ENCODE measurements around the gene CDHR3. TPM values are rescaled to one million over a fixed set of nuclear protein-coding genes. Genes with fewer than 3 reads are reported as not detected.

CDHR3 gene
- total and polyA plus RNA-seq, 4 experiments from 2014 or later = 1.3 to 12.1 (median 6.7) TPM

- no peak overlapping the region for H3K4me3 ChIP-seq (ENCODE audit: low read length in 2 of 2)
- DNase-seq = no peak
- Mint-ChIP-seq H3K4me3 (no peak overlapping the region), H3K36me3 (no peaks in the 10 kb centered on the region), H3K27ac (peak overlapping the region in 1 of 7 donors; percentile 5), H3K9me3 (no peaks in the 10 kb centered on the region), H3K4me1 (peaks cover 20 to 46% (median 30%) of the 10 kb centered on the region in 4 donors), H3K27me3 (no peaks in the 10 kb centered on the region)
- no peaks in the 10 kb centered on the region for H3K27me3 ChIP-seq (ENCODE audit: insufficient read depth, low read length)
- intact Hi-C loops (cut with micrococcal nuclease) = no loop called here
- CTCF ChIA-PET (ENCODE audit: partially characterized antibody) = interaction anchor here (0.7 to 1.9 kb wide), 2 partner anchors 48 to 77 kb away, joined by 3 to 7 read pairs; no protein-coding TSS in a partner anchor
- peaks cover 26% of the 10 kb centered on the region for H3K4me1 ChIP-seq (ENCODE audit: insufficient read depth, low read length)
- no peaks in the 10 kb centered on the region for H3K36me3 ChIP-seq (ENCODE audit: insufficient read depth, low read length)
- no peaks in the 10 kb centered on the region for H3K9me3 ChIP-seq (ENCODE audit: control insufficient read depth in 1 of 2, low read length in 2 of 2)
- H3K27ac ChIP-seq (ENCODE audit: low read depth, low read length) = no peak overlapping the region
- POLR2A ChIA-PET (ENCODE audit: partially characterized antibody) = no interaction called here
Measured at GRCh38 chr7:106076537-106076936, 113.5 kb downstream of the CDHR3 start.

- Mint-ChIP-seq H3K27ac (no peak overlapping the region), H3K4me1 (peaks cover 4 to 18% (median 8%) of the 10 kb centered on the region in 4 donors), H3K36me3 (no peaks in the 10 kb centered on the region), H3K9me3 (no peaks in the 10 kb centered on the region), H3K27me3 (no peaks in the 10 kb centered on the region), H3K4me3 (no peak overlapping the region)
- Histone ChIP-seq H3K4me3 (ENCODE audit: low read length in 2 of 2) (no peak overlapping the region), H3K27ac (ENCODE audit: low read depth, low read length) (no peak overlapping the region), H3K4me1 (ENCODE audit: insufficient read depth, low read length) (no peaks in the 10 kb centered on the region), H3K36me3 (ENCODE audit: insufficient read depth, low read length) (no peaks in the 10 kb centered on the region), H3K9me3 (ENCODE audit: control insufficient read depth in 1 of 2, low read length in 2 of 2) (no peaks in the 10 kb centered on the region), H3K27me3 (ENCODE audit: insufficient read depth, low read length) (no peaks in the 10 kb centered on the region)
- intact Hi-C loops (cut with micrococcal nuclease) = no loop called here
- DNase-seq = no peak
- POLR2A ChIA-PET (ENCODE audit: partially characterized antibody) = interaction anchor here (1.3 to 3.3 kb wide), 2 partner anchors 9 to 32 kb away, joined by 6 to 19 read pairs; partner anchors contain the start of gene SYPL1
- CTCF ChIA-PET (ENCODE audit: partially characterized antibody) = interaction anchor here (0.8 to 1.3 kb wide), 5 partner anchors 8 to 73 kb away, joined by 3 to 5 read pairs (median 4); no protein-coding TSS in a partner anchor
Measured at GRCh38 chr7:106080300-106080987, 117.4 kb downstream of the CDHR3 start.

- no peaks in the 10 kb centered on the region for H3K9me3 Mint-ChIP-seq
- H3K27me3 Mint-ChIP-seq = no peaks in the 10 kb centered on the region
- H3K27ac Mint-ChIP-seq = no peak overlapping the region
- DNase-seq = no peak
- no peaks in the 10 kb centered on the region for H3K27me3 ChIP-seq (ENCODE audit: insufficient read depth, low read length)
- no peak overlapping the region for H3K4me3 ChIP-seq (ENCODE audit: low read length in 2 of 2)
- no peak overlapping the region for H3K4me3 Mint-ChIP-seq
- peaks cover 2 to 13% (median 7%) of the 10 kb centered on the region in 4 donors for H3K4me1 Mint-ChIP-seq
- POLR2A ChIA-PET (ENCODE audit: partially characterized antibody) = interaction anchor here (3.3 kb wide), 1 partner anchor 11 kb away, joined by 19 read pairs; no protein-coding TSS in a partner anchor
- H3K4me1 ChIP-seq (ENCODE audit: insufficient read depth, low read length) = no peaks in the 10 kb centered on the region
- peaks cover 0 to 1% of the 10 kb centered on the region in 2 donors for H3K36me3 Mint-ChIP-seq
- CTCF ChIA-PET (ENCODE audit: partially characterized antibody) = interaction anchor here (1.0 to 2.6 kb wide), 5 partner anchors 9 to 71 kb away, joined by 3 to 10 read pairs (median 3); no protein-coding TSS in a partner anchor
- H3K36me3 ChIP-seq (ENCODE audit: insufficient read depth, low read length) = no peaks in the 10 kb centered on the region
- H3K9me3 ChIP-seq (ENCODE audit: control insufficient read depth in 1 of 2, low read length in 2 of 2) = no peaks in the 10 kb centered on the region
- intact Hi-C loops (cut with micrococcal nuclease) = no loop called here
- H3K27ac ChIP-seq (ENCODE audit: low read depth, low read length) = no peak overlapping the region
Measured at GRCh38 chr7:106082087-106082854, 119.2 kb downstream of the CDHR3 start.

Other genes with a start within 250 kb of the CDHR3 start
- gene ATXN7L1, start 86.7 kb upstream of the CDHR3 start, total RNA-seq = 10 to 100 TPM; 60.4 to 62.2 TPM
- 10 to 100 TPM in 1 of 2 donors, 1 to 10 TPM in 1; 8.7 to 24.8 TPM for gene ATXN7L1, start 86.7 kb upstream of the CDHR3 start, polyA plus RNA-seq
- 10 to 100 TPM; 46.9 to 47.9 TPM for gene SYPL1, start 149.0 kb downstream of the CDHR3 start, total RNA-seq
- 10 to 100 TPM; 75.5 to 78.3 TPM for gene SYPL1, start 149.0 kb downstream of the CDHR3 start, polyA plus RNA-seq

Data from CD4-positive, alpha-beta memory T cell (primary cell).